GM10248 (cell line): ENCODE data around the gene HSPA4.

Source experiments
- CTCF ChIA-PET: fragments of 300-600 bp; sonication (Branson Sonifier 250); formaldehyde crosslinking; extraction: SDS; loops from one replicate; lab custom pipeline; 2021; ENCODE audit warnings: antibody characterized with exemption; lab: Yijun Ruan, JAX
- POLR2A ChIA-PET: fragments of 350-650 bp; sonication (Branson Sonifier 250); formaldehyde crosslinking; extraction: SDS; loops from one replicate; lab custom pipeline; 2020; ENCODE audit warnings: antibody characterized with exemption; lab: Yijun Ruan, JAX
- DNase-seq: peaks from one replicate; pipeline ENCODE4 v3.0.0; 2012; ENCODE audit errors: extremely low spot score
- CTCF ChIP-seq: IDR thresholded peaks from 2 replicates; pipeline ENCODE4 v1.5.1; 2012; ENCODE audit warnings: mild to moderate bottlenecking, low read depth; ENCODE audit errors: extremely low read depth, missing control alignments, control extremely low read depth

Gene HSPA4

GRCh38 chr5:133121080-133121479 is 69.3 kb downstream of the HSPA4 start:
- ChIA-PET CTCF (no interaction called here), POLR2A (no interaction called here)
- no peak for DNase-seq
- TF ChIP-seq CTCF, result no peak

- TF ChIP-seq CTCF, result no peak
- DNase-seq, result no peak
- POLR2A ChIA-PET, result no interaction called here
- CTCF ChIA-PET, result no interaction called here
Measured at GRCh38 chr5:133121611-133122150, 69.9 kb downstream of the HSPA4 start.

- ChIA-PET POLR2A (no interaction called here), CTCF (interaction anchor here (1.9 kb wide), 2 partner anchors 9 to 11 kb away, joined by 7 to 9 read pairs; no protein-coding TSS in a partner anchor)
- TF ChIP-seq CTCF, result no peak
- no peak for DNase-seq
Measured at GRCh38 chr5:133122711-133123110, 70.9 kb downstream of the HSPA4 start.

- CTCF ChIA-PET, result interaction anchor here (1.9 kb wide), 2 partner anchors 10 to 12 kb away, joined by 7 to 9 read pairs; no protein-coding TSS in a partner anchor
- no peak for DNase-seq
- no peak for TF ChIP-seq CTCF
- POLR2A ChIA-PET, result no interaction called here
Measured at GRCh38 chr5:133123297-133123696, 71.5 kb downstream of the HSPA4 start.

GRCh38 chr5:133124891-133125290 is 73.1 kb downstream of the HSPA4 start:
- no peak for TF ChIP-seq CTCF
- ChIA-PET CTCF (no interaction called here), POLR2A (no interaction called here)
- no peak for DNase-seq

- no peak for DNase-seq
- TF ChIP-seq CTCF, result no peak
- POLR2A ChIA-PET, result no interaction called here
- CTCF ChIA-PET, result no interaction called here
Measured at GRCh38 chr5:133128066-133128465, 76.3 kb downstream of the HSPA4 start.
